ENCODE data around the gene CALHM4.
"Not testable (repeated sequence)": the region's sequence is repeated elsewhere in the genome, so short reads cannot be mapped to it uniquely, and the experiment has no call there.

CALHM4 gene

GRCh38 chr6:116579143-116579542, 25.6 kb downstream of the CALHM4 start:
- DNase-seq, result no peak

- no peak for DNase-seq
These were observed 26.6 kb downstream of the CALHM4 start for GRCh38 chr6:116580198-116580597.

- DNase-seq, result no peak
These were observed 32.7 kb downstream of the CALHM4 start for GRCh38 chr6:116586276-116586675.

DNA sequence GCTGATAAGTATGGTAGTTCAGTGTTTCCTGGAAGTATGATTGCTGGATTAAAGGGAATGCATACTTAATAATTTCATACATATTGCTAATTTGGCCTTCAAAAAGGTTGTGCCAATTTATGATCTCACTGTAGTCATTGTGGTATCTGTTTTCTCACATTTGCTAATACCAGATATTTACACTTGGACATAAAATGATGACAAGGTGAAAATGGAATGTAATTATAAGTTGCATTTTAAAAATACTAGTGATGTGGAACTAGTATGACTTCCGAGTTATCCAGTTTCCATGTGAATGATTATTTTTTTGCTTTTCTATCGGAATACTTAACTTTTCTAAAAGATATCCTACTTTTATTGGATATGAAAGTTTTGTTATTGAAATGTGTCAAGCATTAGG, 33.2 kb downstream of the CALHM4 start:
- DNase-seq, result no peak

DNA sequence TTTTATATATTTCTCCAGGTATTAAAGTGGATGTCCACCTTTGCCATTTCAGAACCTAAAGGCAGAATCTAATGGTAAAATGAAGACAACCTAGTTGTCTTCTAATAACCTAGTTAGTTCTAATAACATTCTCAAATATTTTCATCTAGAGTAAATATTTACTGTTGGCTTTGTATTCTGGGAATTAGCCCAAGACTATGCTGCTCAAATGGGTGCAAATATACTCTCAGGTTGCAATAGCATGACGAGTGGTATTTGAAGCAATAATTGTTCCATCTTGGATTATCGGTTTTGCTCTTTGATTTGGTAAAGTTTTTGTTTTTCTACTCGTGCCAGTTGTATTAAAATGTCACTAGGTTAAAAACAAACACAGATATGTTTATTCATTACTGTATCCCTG, 41.7 kb downstream of the CALHM4 start:
- DNase-seq, result no peak

DNA sequence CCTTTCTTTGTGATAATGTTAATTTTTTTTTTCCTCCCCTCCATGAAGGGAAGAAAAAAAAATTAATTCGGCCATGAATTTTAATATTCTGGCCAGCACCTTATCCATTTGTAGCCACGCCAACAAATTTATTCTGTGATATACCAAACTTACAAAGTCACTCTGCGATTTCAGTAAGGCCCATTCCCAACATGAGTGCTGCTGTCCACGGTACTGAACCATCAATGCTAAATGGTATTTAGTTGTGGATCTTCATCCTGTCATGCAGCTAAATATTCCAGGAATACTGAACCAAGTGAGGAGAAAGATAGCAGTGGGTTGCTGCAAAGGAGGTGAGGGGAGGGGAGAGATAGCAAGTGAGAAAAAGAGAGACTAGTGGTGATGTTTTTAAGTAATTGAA, 43.3 kb downstream of the CALHM4 start:
- no peak for DNase-seq

- DNase-seq, result not testable (repeated sequence)
These were observed 50.4 kb downstream of the CALHM4 start for GRCh38 chr6:116603916-116604315.

DNA sequence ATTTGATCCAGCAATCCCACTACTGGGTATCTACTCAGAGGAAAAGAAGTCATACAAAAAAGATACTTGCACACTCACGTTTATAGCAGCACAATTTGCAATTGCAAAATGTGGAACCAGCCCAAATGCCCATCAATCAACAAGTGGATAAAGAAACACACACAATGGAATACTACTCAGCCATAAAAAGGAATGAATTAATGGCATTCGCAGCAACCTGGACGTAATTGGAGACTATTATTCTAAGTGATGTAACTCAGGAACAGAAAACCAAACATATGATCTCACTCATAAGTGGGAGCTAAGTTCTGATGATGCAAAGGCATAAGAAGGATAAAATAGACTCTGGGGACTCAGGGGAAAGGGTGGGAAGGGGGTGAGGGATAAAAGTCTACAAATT, 51.3 kb downstream of the CALHM4 start:
- not testable (repeated sequence) for DNase-seq

- no peak for DNase-seq
These were observed 52.4 kb downstream of the CALHM4 start for GRCh38 chr6:116605935-116606334.

Measured in activated effector memory CD4-positive, alpha-beta T cell treated with anti-CD3 and anti-CD28 coated beads, Interleukin-2, amount 50 U/mL, for 16 hours (primary cell).